Activated naive CD4-positive, alpha-beta T cell treated with anti-CD3 and anti-CD28 coated beads, Interleukin-2, amount 50 U/mL, for 24 hours (primary cell): ENCODE measurements around the gene PLPP7.
"Not testable (repeated sequence)": the region's sequence is repeated elsewhere in the genome, so short reads cannot be mapped to it uniquely, and the experiment has no call there.

Source experiments
- H3K27ac Mint-ChIP-seq: one replicate; pipeline ENCODE4 v1.8.0; 2021; ENCODE audit warnings: mild to moderate bottlenecking, mixed read lengths
- H3K27me3 Mint-ChIP-seq: one replicate; pipeline ENCODE4 v1.8.0; 2021; ENCODE audit warnings: mixed read lengths
- H3K36me3 Mint-ChIP-seq: one replicate; pipeline ENCODE4 v1.8.0; 2021; ENCODE audit warnings: mixed read lengths
- H3K4me1 Mint-ChIP-seq: one replicate; pipeline ENCODE4 v1.8.0; 2021; ENCODE audit warnings: mixed read lengths
- H3K4me3 Mint-ChIP-seq: one replicate; pipeline ENCODE4 v1.8.0; 2021; ENCODE audit warnings: mild to moderate bottlenecking, mixed read lengths
- H3K9me3 Mint-ChIP-seq: one replicate; pipeline ENCODE4 v1.8.0; 2021; ENCODE audit warnings: mixed read lengths

PLPP7 gene

GRCh38 chr9:131347376-131348020 lies 58.0 kb downstream of the PLPP7 start:
- no peaks in the 10 kb centered on the region for H3K9me3 Mint-ChIP-seq
- H3K27me3 Mint-ChIP-seq, result peaks cover 2% of the 10 kb centered on the region
- no peaks in the 10 kb centered on the region for H3K36me3 Mint-ChIP-seq
- no peak overlapping the region for H3K4me3 Mint-ChIP-seq
- peaks cover 7% of the 10 kb centered on the region for H3K4me1 Mint-ChIP-seq
- H3K27ac Mint-ChIP-seq, result no peak overlapping the region

- no peaks in the 10 kb centered on the region for H3K9me3 Mint-ChIP-seq
- no peak overlapping the region for H3K27ac Mint-ChIP-seq
- H3K36me3 Mint-ChIP-seq, result no peaks in the 10 kb centered on the region
- no peaks in the 10 kb centered on the region for H3K27me3 Mint-ChIP-seq
- no peak overlapping the region for H3K4me3 Mint-ChIP-seq
- H3K4me1 Mint-ChIP-seq, result peaks cover 7% of the 10 kb centered on the region
Measured at GRCh38 chr9:131348631-131349521, 59.4 kb downstream of the PLPP7 start.

- no peaks in the 10 kb centered on the region for H3K9me3 Mint-ChIP-seq
- no peak overlapping the region for H3K4me3 Mint-ChIP-seq
- H3K27ac Mint-ChIP-seq, result no peak overlapping the region
- no peaks in the 10 kb centered on the region for H3K27me3 Mint-ChIP-seq
- H3K4me1 Mint-ChIP-seq, result peaks cover 7% of the 10 kb centered on the region
- H3K36me3 Mint-ChIP-seq, result no peaks in the 10 kb centered on the region
Measured at GRCh38 chr9:131349522-131349880, 60.0 kb downstream of the PLPP7 start.

GRCh38 chr9:131349881-131350563 lies 60.5 kb downstream of the PLPP7 start:
- no peaks in the 10 kb centered on the region for H3K27me3 Mint-ChIP-seq
- no peaks in the 10 kb centered on the region for H3K9me3 Mint-ChIP-seq
- H3K36me3 Mint-ChIP-seq, result no peaks in the 10 kb centered on the region
- H3K4me3 Mint-ChIP-seq, result no peak overlapping the region
- peaks cover 7% of the 10 kb centered on the region for H3K4me1 Mint-ChIP-seq
- H3K27ac Mint-ChIP-seq, result no peak overlapping the region

- not testable (repeated sequence) for H3K27me3 Mint-ChIP-seq, H3K9me3 Mint-ChIP-seq, H3K36me3 Mint-ChIP-seq, H3K27ac Mint-ChIP-seq, H3K4me3 Mint-ChIP-seq
- H3K4me1 Mint-ChIP-seq, result peaks cover 24% of the 10 kb centered on the region
Measured at GRCh38 chr9:131356479-131356878, 67.0 kb downstream of the PLPP7 start.

GRCh38 chr9:131358556-131358955 lies 69.0 kb downstream of the PLPP7 start:
- no peaks in the 10 kb centered on the region for H3K9me3 Mint-ChIP-seq

More at GRCh38 chr9:131358556-131358955, 69.0 kb downstream of the PLPP7 start:
- H3K36me3 Mint-ChIP-seq, result no peaks in the 10 kb centered on the region
- H3K27me3 Mint-ChIP-seq, result no peaks in the 10 kb centered on the region
- peaks cover 33% of the 10 kb centered on the region for H3K4me1 Mint-ChIP-seq
- peak overlapping the region; percentile 68 for H3K4me3 Mint-ChIP-seq
- H3K27ac Mint-ChIP-seq, result peak overlapping the region; percentile 41
